Liver (tissue), 9 donors: ENCODE data around the gene CES5A. TPM values are rescaled to one million over a fixed set of nuclear protein-coding genes. Genes with fewer than 3 reads are reported as not detected.

Experiments used
- DNase-seq: peaks from one replicate; pipeline ENCODE4 v3.0.0-alpha.2; 2017; ENCODE audit warnings: low spot score
- H3K27ac ChIP-seq, 2 donors: one replicate each; pipeline ENCODE4 v1.7.0; 2013; ENCODE audit warnings: inconsistent platforms in 2 of 2, low read length in 2 of 2, control low read depth in 1 of 2, low read depth in 1 of 2, mild to moderate bottlenecking in 1 of 2
- H3K27me3 ChIP-seq, 4 donors: one replicate each; pipeline versions ENCODE4 v1.6.1 to v1.7.0; 2013; ENCODE audit warnings: low read length in 3 of 4, inconsistent platforms in 1 of 4, mild to moderate bottlenecking in 1 of 4, moderate library complexity in 1 of 4; ENCODE audit not compliant: control insufficient read depth in 4 of 4, insufficient read depth in 4 of 4
- H3K36me3 ChIP-seq, 4 donors: one replicate each; pipeline versions ENCODE4 v1.6.1 to v1.7.0; 2013; ENCODE audit warnings: low read length in 3 of 4, mild to moderate bottlenecking in 3 of 4, low read depth in 1 of 4, moderate library complexity in 1 of 4; ENCODE audit not compliant: control insufficient read depth in 4 of 4, insufficient read depth in 3 of 4
- H3K4me1 ChIP-seq, 4 donors: one replicate each; pipeline versions ENCODE4 v1.6.1 to v1.7.0; 2013; ENCODE audit warnings: low read length in 3 of 4, mild to moderate bottlenecking in 3 of 4, moderate library complexity in 1 of 4; ENCODE audit not compliant: control insufficient read depth in 4 of 4, insufficient read depth in 4 of 4
- H3K4me3 ChIP-seq, 3 donors: one replicate each; pipeline versions ENCODE4 v1.6.1 to v1.7.0; 2013; ENCODE audit warnings: low read length in 3 of 3, control low read depth in 1 of 3, low read depth in 1 of 3, mild to moderate bottlenecking in 1 of 3
- H3K9ac ChIP-seq, 2 donors: one replicate each; pipeline ENCODE4 v1.7.0; 2013; ENCODE audit warnings: low read length in 2 of 2, mild to moderate bottlenecking in 2 of 2, moderate library complexity in 2 of 2, control low read depth in 1 of 2, low read depth in 1 of 2
- H3K9me3 ChIP-seq, 4 donors: one replicate each; pipeline versions ENCODE4 v1.6.1 to v1.7.0; 2013; ENCODE audit warnings: low read length in 3 of 4; ENCODE audit not compliant: control insufficient read depth in 4 of 4
- ATF3 ChIP-seq: IDR thresholded peaks from 2 replicates; pipeline ENCODE4 v1.6.1; 2016; ENCODE audit warnings: antibody characterized with exemption
- CTCF ChIP-seq: fragments of 150-350 bp; IDR thresholded peaks from 2 replicates; pipeline ENCODE4 v1.5.1; 2017; ENCODE audit warnings: improper control_type of control experiment, low read depth, low read length; ENCODE audit not compliant: missing input control
- EGR1 ChIP-seq, 2 donors: IDR thresholded peaks; 2 replicates each; pipeline ENCODE4 v1.6.1; 2016 to 2018; ENCODE audit warnings: antibody characterized with exemption in 2 of 2, low read depth in 2 of 2
- FOXA1 ChIP-seq: IDR thresholded peaks from 2 replicates; pipeline ENCODE4 v1.6.1; 2016; ENCODE audit warnings: antibody characterized with exemption
- FOXA2 ChIP-seq: IDR thresholded peaks from 2 replicates; pipeline ENCODE4 v1.6.1; 2016; ENCODE audit warnings: antibody characterized with exemption
- GABPA ChIP-seq, 2 donors: IDR thresholded peaks in 1 of 2; conservative IDR thresholded peaks in 1 of 2; 2 replicates each; pipeline ENCODE4 v1.6.1; 2016; ENCODE audit warnings: antibody characterized with exemption in 2 of 2, mild to moderate bottlenecking in 1 of 2, moderate library complexity in 1 of 2
- HNF4A ChIP-seq, 2 donors: conservative IDR thresholded peaks; 2 replicates each; pipeline ENCODE4 v1.6.1; 2016; ENCODE audit warnings: antibody characterized with exemption in 2 of 2, mild to moderate bottlenecking in 2 of 2
- HNF4G ChIP-seq: IDR thresholded peaks from 2 replicates; pipeline ENCODE4 v1.6.1; 2016; ENCODE audit warnings: antibody characterized with exemption
- JUND ChIP-seq, 2 donors: IDR thresholded peaks; 2 replicates each; pipeline ENCODE4 v1.6.1; 2016; ENCODE audit warnings: antibody characterized with exemption in 2 of 2
- MAX ChIP-seq: IDR thresholded peaks from 2 replicates; pipeline ENCODE4 v1.6.1; 2016; ENCODE audit warnings: antibody characterized with exemption
- NR2F2 ChIP-seq: IDR thresholded peaks from 2 replicates; pipeline ENCODE4 v1.6.1; 2016; ENCODE audit warnings: antibody characterized with exemption
- RAD21 ChIP-seq, 2 donors: IDR thresholded peaks; 2 replicates each; pipeline ENCODE4 v1.6.1; 2016; ENCODE audit warnings: antibody characterized with exemption in 2 of 2, mild to moderate bottlenecking in 2 of 2
- RXRA ChIP-seq, 2 donors: IDR thresholded peaks; 2 replicates each; pipeline ENCODE4 v1.6.1; 2017 to 2018; ENCODE audit warnings: antibody characterized with exemption in 2 of 2, mild to moderate bottlenecking in 1 of 2
- SP1 ChIP-seq: IDR thresholded peaks from 2 replicates; pipeline ENCODE4 v1.6.1; 2018; ENCODE audit warnings: antibody characterized with exemption, mild to moderate bottlenecking
- TAF1 ChIP-seq: conservative IDR thresholded peaks from 2 replicates; pipeline ENCODE4 v1.6.1; 2016; ENCODE audit warnings: antibody characterized with exemption, mild to moderate bottlenecking
- YY1 ChIP-seq: IDR thresholded peaks from 2 replicates; pipeline ENCODE4 v1.6.1; 2016; ENCODE audit warnings: antibody characterized with exemption, mild to moderate bottlenecking
- ZBTB33 ChIP-seq: IDR thresholded peaks from 2 replicates; pipeline ENCODE4 v1.6.1; 2016; ENCODE audit warnings: antibody characterized with exemption
- WGBS: extraction: QIAGEN DNeasy Blood & Tissue Kit; methylation state at CpG from one replicate; pipeline ENCODE4 v1.1.7; 2013; 5-methylcytosine and 5-hydroxymethylcytosine counted together
- polyA plus RNA-seq, 2 donors: library from polyadenylated mRNA; stranded (reverse) in 1 of 2; unstranded in 1 of 2; fragments of 200-250 nt in 1 of 2; fragments of >200 nt in 1 of 2; fragmentation: Nextera tagmentation in 1 of 2; extraction: Ambion mirVana in 1 of 2; gene quantifications; one replicate each; pipeline versions ENCODE4 v1.2.1 to v1.2.3, GENCODE V29; 2013 to 2015
- total RNA-seq, 2 donors: library from RNA; depleted of rRNA; stranded (reverse); fragments of >200 nt; gene quantifications; one replicate each; pipeline ENCODE4 v1.2.3, GENCODE V29; 2014
- donor health status: healthy.
- donor health status: healthy.
- donor health status: healthy.
- donor health status: healthy.
- donor health status: healthy.

The CES5A gene
- total and polyA plus RNA-seq, 4 donors: 0.67 to 1.5 (median 0.96) TPM; not detected in 1

GRCh38 chr16:55922662-55923061 is 47.5 kb upstream of the CES5A start (continued):
- TF ChIP-seq CTCF: no peak
- TF ChIP-seq EGR1 (IDR thresholded peaks at IDR 0.05; ENCODE audit: low read depth in 2 of 2): no peak

GRCh38 chr16:55917373-55918160 is 42.4 kb upstream of the CES5A start:
- no peak for DNase-seq
- Histone ChIP-seq H3K27ac (no peak overlapping the region), H3K27me3 (no peaks in the 10 kb centered on the region), H3K36me3 (no peaks in the 10 kb centered on the region), H3K4me1 (peaks cover 0 to 3% (median 0%) of the 10 kb centered on the region in 4 donors), H3K9ac (no peak overlapping the region), H3K9me3 (no peaks in the 10 kb centered on the region), H3K4me3 (no peak overlapping the region)
- TF ChIP-seq CTCF (no peak), YY1 (no peak), SP1 (no peak), HNF4G (no peak), RAD21 (IDR thresholded peaks at IDR 0.05) (no peak), NR2F2 (no peak), JUND (IDR thresholded peaks at IDR 0.05) (no peak), GABPA (IDR thresholded peaks at IDR 0.05 in 1 of 2, conservative IDR thresholded peaks at IDR 0.05 in 1 of 2) (no peak), TAF1 (no peak), ZBTB33 (no peak)
- 91% methylated on average over 1 of the region's 1 CpG for WGBS

- peaks cover 0 to 3% (median 0%) of the 10 kb centered on the region in 4 donors for H3K9me3 ChIP-seq
- H3K36me3 ChIP-seq: no peaks in the 10 kb centered on the region
- 71% methylated on average over 6 of the region's 6 CpGs for WGBS
- no peak overlapping the region for H3K9ac ChIP-seq
- H3K4me1 ChIP-seq: peaks cover 0 to 3% (median 0%) of the 10 kb centered on the region in 4 donors
- DNase-seq: no peak
- H3K4me3 ChIP-seq: no peak overlapping the region
- no peaks in the 10 kb centered on the region for H3K27me3 ChIP-seq
- no peak overlapping the region for H3K27ac ChIP-seq
- TF ChIP-seq CTCF (no peak), HNF4G (no peak), TAF1 (no peak), FOXA1 (no peak), ATF3 (no peak), HNF4A (conservative IDR thresholded peaks at IDR 0.05) (no peak), ZBTB33 (no peak), RXRA (IDR thresholded peaks at IDR 0.05) (no peak), JUND (IDR thresholded peaks at IDR 0.05) (no peak), FOXA2 (no peak), YY1 (no peak), RAD21 (IDR thresholded peaks at IDR 0.05) (no peak), MAX (no peak)
Measured at GRCh38 chr16:55915096-55915827, 40.1 kb upstream of the CES5A start.
